NCI-H2196 (cell line): ENCODE data around the gene SPSB3.

Experiments used
- DNase-seq: peaks from one replicate; lab custom pipeline; 2025; ENCODE audit not compliant: unreplicated experiment; lab: John Stamatoyannopoulos, UW

SPSB3 gene

GRCh38 chr16:1765826-1766225 lies 16.5 kb downstream of the SPSB3 start:
- no peak for DNase-seq

DNA sequence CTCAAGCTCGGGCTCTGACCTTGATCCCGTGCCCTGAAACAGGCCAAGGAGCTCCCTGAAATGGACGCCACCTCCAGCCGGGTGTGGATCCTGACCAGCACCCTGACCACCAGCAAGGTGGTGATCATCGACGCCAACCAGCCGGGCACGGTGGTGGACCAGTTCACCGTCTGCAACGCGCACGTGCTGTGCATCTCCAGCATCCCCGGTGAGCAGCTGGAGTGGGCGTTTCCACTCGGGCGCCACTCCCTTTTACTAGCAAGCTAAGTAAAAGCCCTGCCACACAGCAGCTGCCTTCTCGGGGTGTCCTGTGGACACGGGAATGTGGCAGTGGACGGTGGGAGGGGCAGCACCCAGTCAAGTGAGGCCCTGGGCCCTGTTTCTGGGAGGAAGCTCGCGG lies 17.4 kb downstream of the SPSB3 start:
- DNase-seq, result no peak

DNA sequence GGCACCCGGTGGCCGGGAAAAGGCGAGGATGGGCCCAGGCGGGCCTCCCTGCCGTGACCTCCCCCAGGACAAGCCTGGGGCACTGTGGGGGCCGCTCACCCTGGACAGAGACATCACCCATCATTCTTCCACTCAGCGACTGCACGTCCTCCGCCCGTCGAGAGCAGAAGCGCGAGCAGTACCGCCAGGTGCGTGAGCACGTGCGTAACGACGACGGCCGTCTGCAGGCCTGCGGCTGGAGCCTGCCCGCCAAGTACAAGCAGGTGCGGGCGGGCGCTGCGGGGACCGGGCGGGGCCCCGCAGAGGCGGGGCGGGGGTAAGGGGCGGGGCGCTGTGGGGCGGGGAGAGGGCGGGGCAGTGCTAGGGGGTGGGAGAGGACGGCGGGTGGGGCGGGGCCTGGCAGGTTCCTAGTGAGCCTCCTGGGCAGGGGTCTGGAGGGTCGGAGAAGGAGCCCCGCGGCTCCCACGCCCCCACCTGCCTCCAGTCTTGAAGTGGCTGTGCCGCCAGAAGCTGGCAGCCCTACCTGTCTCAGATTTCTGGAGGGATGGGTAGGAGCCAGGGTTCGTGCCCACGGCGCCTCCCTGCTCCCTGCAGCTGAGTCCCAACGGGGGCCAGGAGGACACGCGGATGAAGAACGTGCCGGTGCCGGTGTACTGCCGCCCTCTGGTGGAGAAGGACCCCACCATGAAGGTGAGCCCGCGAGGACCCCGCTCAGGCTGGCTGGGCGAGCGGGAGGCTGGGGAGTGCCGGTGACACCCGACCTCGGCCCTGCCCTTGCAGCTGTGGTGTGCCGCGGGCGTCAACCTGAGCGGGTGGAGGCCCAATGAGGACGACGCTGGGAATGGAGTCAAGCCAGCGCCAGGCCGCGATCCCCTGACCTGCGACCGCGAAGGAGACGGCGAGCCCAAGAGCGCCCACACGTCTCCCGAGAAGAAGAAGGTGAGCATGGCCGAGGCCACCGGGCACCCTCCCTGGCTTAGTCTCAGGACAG lies 18.6 kb downstream of the SPSB3 start:
- DNase-seq, result no peak

DNA sequence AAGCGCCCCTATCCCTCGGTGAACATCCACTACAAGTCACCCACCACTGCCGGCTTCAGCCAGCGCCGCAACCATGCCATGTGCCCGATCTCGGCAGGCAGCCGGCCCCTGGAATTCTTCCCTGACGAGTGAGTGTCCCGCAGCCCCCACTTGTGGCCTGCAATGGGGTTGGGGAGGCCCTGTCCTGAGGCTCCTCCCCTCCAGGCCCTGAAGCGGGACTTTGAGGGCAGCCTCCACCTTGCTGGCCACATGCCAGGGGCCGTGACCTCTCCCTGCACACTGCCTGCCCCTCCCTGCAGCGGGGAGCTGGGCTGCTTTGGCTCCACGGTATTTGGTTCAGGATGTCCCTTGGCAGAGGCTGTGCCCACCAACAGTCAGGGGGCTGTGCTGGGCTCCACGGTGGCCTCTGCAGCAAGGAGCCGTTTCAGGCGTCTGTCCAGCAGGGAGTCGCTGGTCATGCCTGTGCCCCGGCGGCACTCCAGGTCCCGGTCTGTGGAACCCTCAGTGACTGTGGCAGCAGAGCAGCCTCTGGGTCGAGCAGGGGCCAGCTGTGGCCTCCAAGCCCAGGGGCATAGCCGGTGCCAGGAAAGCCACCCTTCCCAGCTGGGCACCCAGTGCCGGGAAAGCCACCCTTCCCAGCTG lies 19.4 kb downstream of the SPSB3 start:
- DNase-seq, result no peak

DNA sequence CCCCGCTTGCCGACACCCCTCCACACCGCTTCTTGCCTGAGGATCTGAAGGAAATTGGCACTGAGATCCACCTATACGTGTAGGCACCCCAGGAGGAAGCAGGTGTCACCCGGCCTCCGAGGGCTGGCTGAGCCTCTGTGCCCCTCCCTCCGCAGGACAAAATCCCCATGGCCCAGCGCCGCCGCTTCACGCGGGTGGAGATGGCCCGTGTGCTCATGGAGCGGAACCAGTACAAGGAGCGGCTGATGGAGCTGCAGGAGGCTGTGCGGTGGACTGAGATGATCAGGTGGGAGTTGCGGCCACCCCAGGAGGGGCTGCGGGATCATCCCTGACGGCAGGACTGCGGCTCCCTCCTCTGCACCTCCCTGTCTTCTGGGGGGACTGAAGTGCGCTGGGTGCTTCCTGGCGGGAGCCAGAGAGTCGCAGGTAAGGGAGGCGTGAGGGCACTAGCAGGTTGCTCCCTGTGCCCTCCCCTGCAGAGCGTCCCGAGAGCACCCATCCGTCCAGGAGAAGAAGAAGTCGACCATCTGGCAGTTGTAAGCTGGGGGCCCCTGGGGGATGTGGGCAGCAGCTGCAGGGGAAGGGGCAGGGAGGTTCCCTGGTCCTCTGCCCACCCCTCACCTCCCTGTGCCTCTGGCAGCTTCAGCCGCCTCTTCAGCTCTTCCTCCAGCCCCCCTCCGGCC lies 20.0 kb downstream of the SPSB3 start:
- no peak for DNase-seq

DNA sequence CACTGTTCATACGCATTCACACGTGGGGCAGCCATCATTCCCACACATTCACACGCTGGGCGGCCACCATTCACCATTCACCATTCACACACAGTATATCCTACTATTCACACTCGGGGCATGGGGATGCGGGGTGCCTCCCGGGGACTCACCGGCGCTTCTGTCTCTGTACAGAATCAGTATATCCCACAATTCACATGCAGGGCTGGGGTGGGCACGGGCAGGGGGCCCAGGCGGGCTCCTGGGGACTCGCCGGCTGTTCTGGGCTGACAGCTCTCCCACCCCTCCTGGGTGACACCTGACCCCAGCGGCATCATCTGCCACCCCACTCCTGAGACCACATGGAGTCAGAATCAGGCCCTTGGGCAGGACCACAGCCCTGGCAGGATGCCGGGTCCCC lies 20.6 kb downstream of the SPSB3 start:
- no peak for DNase-seq

DNA sequence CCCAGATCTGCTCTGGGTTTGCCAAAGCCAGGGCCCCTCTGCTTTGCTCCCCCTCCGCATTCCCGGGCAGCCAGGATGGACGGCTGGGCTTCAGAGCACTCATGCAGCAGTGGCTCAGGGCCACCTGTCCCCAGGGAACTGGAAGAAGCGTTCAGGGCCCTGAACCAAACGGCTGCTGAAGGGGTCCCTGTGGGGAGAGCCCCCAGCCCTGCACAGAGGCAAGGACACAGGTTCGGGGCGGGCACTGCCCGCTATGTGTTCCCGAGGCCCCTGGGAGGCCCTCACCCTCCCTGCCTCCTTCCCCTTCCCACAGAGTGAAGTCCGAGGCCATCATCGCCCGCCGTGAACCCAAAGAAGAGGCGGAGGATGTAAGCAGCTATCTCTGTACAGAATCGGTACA lies 21.5 kb downstream of the SPSB3 start:
- no peak for DNase-seq

DNA sequence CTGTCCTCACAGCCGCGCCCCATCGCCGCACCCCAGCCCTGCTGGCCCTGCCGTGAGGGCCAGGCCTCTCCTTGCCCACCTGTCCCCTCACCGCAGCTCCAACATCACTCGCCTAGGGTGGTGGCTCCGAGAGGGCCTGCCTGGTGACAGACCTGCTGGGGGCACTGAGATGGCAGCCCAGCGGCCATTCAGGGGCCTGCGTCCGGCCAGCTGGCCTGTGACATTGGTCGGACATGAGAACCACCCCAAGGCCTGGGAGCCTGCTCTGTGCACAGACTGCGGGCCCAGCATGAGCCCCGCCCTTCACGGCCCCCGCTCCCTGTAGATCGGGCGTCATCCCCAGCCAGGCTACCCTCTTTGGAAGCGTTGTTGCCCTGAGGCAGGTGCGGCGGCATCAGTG lies 22.9 kb downstream of the SPSB3 start:
- DNase-seq, result no peak

DNA sequence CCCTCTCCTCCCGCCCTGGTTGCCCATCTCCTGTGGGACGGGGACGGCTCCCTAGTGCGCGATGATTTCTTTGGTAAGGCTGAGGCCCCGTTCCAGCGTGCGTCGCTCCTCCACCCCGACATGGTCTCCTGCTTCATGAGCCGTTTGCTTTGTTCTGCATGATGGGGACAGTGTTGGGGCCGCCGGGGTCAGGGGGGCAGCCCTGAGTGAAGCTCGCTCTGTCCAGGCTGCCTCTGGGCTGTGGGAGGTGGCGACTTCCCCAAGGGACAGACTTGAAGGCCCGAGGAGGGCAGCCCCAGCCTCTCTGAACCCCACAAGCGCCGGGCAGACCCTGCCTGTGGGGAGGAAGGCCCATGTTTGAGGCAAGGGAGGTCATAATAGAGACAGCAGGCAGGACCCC lies 23.4 kb downstream of the SPSB3 start:
- DNase-seq, result no peak

- DNase-seq, result no peak
Measured at GRCh38 chr16:1757714-1758461, 24.5 kb downstream of the SPSB3 start.

DNA sequence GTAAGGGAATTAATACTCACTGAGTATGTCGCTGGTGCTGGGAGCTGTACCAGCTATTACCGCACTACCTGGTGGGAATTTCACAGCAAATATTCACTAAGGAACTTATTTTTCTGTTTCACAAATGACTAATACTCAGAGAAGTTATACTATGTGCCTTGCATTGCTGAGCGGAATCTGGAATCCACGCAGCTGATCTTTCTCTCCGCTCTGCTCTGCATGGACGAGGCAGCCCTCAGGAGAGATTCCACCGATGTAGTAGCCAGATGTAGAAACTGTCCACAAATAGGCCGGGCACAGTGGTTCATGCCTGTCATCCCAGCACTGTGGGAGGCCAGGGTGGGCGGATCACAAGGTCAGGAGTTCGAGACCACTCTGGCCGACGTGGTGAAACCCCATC lies 28.2 kb downstream of the SPSB3 start:
- DNase-seq, result no peak

GRCh38 chr16:1752853-1753252 lies 29.5 kb downstream of the SPSB3 start:
- DNase-seq, result no peak

DNA sequence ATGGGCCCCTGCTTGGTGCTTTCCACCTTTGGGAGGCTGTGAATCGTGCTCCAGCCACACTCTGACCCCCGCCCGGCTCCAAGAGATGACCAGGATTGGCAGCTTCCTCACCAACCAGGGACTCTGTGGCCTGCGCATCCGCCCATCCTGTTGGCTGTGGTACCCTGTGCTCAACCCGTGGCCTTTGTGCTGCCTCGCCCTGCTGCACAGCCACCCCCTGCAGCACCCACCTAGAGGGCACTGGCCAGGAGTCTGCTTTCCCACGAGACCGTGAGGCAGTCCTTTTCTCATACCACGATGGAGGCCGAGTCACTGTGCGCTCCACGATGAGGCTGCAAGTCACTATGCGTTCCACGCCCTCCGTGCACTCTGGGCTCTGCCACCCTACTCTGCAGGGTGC lies 30.4 kb downstream of the SPSB3 start:
- no peak for DNase-seq

- DNase-seq, result no peak
Measured at GRCh38 chr16:1749152-1750117, 32.9 kb downstream of the SPSB3 start.

DNA sequence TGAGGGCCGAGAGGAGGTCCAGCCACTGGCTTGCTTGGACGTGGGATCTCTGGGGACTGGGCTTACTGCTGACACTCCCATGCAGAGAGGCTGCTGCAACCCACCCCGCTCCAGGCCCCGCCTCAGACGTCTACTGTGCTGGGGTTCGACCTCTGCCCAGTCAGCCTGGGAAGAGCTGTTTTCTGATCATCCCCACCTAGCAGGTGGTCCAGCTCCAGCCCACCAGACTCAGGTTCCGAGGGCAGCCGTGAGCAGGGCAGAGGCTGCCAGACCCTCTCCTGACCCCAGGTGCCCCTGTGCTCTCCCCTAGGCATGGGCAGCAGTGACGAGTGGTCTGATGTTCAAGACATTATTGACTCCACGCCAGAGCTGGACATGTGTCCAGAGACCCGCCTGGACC lies 34.4 kb downstream of the SPSB3 start:
- DNase-seq, result no peak

- DNase-seq, result no peak
Measured at GRCh38 chr16:1746693-1747195, 35.6 kb downstream of the SPSB3 start.

DNA sequence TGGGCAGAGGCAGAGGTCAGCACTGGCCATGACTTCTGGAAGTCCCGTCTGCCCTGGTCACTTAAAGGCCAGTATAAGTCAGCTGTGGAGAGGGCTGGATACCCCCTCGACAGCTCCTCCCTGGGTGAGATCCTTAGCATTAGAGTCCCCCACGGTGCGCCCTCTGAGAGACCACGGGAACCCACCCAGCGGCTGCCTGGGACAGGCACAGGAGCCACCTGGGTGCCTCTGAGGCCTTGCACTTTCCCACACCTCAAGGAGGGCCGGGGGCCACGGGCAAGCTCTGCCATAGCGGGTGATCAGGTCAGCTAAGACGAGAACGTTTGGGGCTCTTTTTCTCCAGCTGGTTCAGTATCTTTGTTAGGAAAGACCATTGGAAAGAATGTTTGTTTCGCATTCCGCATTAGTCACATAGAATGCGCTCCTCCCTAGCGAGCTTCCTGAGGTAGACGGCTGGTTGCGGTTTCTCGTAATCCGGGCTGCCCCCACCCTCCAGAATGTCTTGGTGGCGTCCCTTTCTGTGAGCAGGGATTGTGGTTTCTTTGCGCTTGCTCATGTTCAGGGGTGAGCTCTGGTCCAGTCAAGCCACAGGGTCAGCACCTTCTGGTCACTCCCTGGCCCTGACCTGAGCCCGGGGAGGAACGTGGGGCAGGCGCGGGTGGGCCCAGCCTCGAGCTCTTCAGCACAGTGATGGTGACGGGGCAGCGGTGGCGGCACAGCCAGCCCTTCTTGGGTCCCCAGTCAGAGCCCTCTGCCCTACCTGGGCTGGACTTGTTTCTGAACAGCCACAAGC lies 36.3 kb downstream of the SPSB3 start:
- DNase-seq, result no peak

DNA sequence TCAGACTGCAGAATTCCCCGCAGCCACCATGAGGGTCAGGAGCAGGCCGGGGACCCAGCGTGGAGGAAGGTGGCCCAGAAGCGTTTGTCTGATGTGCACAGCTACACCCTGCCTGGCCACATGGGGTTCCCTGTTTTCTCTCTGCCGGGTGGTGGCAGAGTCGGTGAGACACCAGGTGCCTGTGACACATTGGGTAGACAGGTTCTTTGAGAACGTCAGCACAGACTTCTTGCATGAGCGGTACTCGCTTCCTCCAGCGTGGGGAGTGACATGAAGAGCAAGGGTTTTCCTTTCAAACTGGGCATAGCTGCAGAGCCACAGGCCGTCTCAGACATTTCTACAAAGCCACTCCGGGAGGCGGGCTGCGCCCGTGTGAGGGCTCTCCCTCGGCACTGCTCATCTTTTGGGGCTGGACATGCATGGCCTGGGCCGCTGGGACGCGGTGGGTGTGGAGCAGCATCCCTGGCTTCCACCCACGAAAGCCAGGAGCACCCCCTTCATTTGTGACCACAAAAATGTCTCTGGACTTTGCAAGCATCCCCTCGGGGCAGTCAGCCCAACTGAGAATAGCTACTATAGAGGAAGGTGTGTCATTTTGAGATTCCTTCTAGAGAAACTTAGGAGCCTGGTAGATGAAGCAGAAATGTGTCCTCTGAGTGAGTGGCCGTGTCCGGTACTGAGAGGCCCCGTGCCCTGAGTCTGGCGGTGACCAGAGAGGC lies 37.0 kb downstream of the SPSB3 start:
- no peak for DNase-seq
